ENCODE results near the gene SSX2. TPM values are rescaled to one million over a fixed set of nuclear protein-coding genes. Genes with fewer than 3 reads are reported as not detected.
"Not testable (repeated sequence)": the region's sequence is repeated elsewhere in the genome, so short reads cannot be mapped to it uniquely, and the experiment has no call there.

The SSX2 gene, protein sequence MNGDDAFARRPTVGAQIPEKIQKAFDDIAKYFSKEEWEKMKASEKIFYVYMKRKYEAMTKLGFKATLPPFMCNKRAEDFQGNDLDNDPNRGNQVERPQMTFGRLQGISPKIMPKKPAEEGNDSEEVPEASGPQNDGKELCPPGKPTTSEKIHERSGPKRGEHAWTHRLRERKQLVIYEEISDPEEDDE
- polyA plus RNA-seq (2012; rRNA removed), result 0.13 and 0.50 TPM in 2 replicates
- polyA plus RNA-seq (2012; cell fraction: cytosol; rRNA removed), result not detected in 2 replicates
- polyA plus RNA-seq (2012; cell fraction: nucleus; rRNA removed), result 0.07 and 0.50 TPM in 2 replicates

DNA sequence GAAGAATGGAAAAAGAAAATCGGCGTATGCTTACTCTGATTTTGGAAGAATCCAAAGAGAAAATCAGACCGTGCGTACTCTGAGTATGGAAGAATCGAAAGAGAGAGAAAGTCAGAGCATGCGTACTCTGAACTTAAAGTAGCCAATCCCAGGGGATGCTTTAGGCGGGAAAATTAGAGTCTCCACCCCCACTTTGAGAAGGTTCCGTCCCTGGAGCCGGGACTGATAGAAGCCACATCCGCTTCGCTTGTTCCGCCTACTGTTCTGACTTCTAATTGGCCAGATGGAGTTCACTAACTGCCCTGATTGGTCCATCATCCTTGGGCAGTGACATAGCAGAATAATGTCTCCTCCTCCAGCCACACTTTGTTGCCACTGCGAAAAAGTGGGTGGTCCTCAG lies at the start of gene SSX2:
TSS of gene SSX2 (minus strand) at position 101 of the 400 bp plus-strand sequence. CDS start 1,429 bp downstream, outside the sequence.
- H3K79me2 ChIP-seq (ENCODE audit: insufficient read depth); H3K9me2 ChIP-seq; H3K4me2 ChIP-seq; H3K27ac ChIP-seq (ENCODE audit: low read depth in 2 of 2, low read length in 1 of 2); CTCF ChIA-PET; H3K36me3 ChIP-seq (replicated peaks in 1 of 2; ENCODE audit: control insufficient read depth in 1 of 2, insufficient read depth in 2 of 2, low read length in 1 of 2); H4K20me1 ChIP-seq (ENCODE audit: insufficient read depth); H3K4me3 ChIP-seq (ENCODE audit: low read depth in 2 of 2, low read length in 1 of 2); DNase-seq; H2AFZ ChIP-seq (ENCODE audit: low read depth); H3F3A ChIP-seq (replicated peaks; ENCODE audit: insufficient read depth); POLR2A ChIA-PET; H3K9ac ChIP-seq; H3K9me3 ChIP-seq; H3K27me3 ChIP-seq (ENCODE audit: insufficient read depth); H3K4me1 ChIP-seq (ENCODE audit: control insufficient read depth in 1 of 2, insufficient read depth in 2 of 2, low read depth in 1 of 2, low read length in 1 of 2): not testable (repeated sequence)
- WGBS (ENCODE audit: low lambda C conversion rate), result no CpG with 5 or more reads among the region's 13 CpGs

DNA sequence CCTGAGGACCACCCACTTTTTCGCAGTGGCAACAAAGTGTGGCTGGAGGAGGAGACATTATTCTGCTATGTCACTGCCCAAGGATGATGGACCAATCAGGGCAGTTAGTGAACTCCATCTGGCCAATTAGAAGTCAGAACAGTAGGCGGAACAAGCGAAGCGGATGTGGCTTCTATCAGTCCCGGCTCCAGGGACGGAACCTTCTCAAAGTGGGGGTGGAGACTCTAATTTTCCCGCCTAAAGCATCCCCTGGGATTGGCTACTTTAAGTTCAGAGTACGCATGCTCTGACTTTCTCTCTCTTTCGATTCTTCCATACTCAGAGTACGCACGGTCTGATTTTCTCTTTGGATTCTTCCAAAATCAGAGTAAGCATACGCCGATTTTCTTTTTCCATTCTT lies 44.0 kb upstream of the SSX2 start, which contains the start of gene SSX2B:
TSS of gene SSX2B (plus strand) at position 301 of the 400 bp plus-strand sequence. CDS start 1,429 bp downstream, outside the sequence.
- H3K4me1 ChIP-seq (ENCODE audit: control insufficient read depth in 1 of 2, insufficient read depth in 2 of 2, low read depth in 1 of 2, low read length in 1 of 2); H3K4me2 ChIP-seq; H4K20me1 ChIP-seq (ENCODE audit: insufficient read depth); H3F3A ChIP-seq (replicated peaks; ENCODE audit: insufficient read depth); H3K9me3 ChIP-seq; CTCF ChIA-PET; H2AFZ ChIP-seq (ENCODE audit: low read depth); H3K27ac ChIP-seq (ENCODE audit: low read depth in 2 of 2, low read length in 1 of 2); DNase-seq; H3K9ac ChIP-seq; H3K79me2 ChIP-seq (ENCODE audit: insufficient read depth); H3K27me3 ChIP-seq (ENCODE audit: insufficient read depth); H3K9me2 ChIP-seq; H3K36me3 ChIP-seq (replicated peaks in 1 of 2; ENCODE audit: control insufficient read depth in 1 of 2, insufficient read depth in 2 of 2, low read length in 1 of 2); H3K4me3 ChIP-seq (ENCODE audit: low read depth in 2 of 2, low read length in 1 of 2); POLR2A ChIA-PET: not testable (repeated sequence)
- WGBS (ENCODE audit: low lambda C conversion rate), result no CpG with 5 or more reads among the region's 13 CpGs

DNA sequence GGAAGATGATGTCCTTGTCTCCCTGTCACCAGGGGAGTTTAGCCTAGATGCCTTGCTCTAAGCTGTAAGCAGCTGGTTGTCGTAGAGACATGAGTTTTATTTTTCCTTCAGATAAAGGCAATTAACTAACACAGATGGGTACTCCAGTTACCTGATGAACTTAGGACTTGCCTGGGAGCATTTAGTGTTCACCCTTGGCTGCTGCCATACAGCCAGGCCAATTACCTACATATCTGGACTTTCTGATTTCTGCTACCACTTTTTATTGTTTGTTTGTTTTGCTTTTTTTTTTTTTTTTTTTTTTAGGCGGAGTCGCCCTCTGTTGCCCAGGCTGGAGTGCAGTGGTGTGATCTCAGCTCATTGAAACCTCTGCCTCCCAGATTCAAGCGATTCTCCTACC lies 14.9 kb downstream of the SSX2 start:
- DNase-seq; H3K27ac ChIP-seq (ENCODE audit: low read depth in 2 of 2, low read length in 1 of 2); H3K4me2 ChIP-seq; H3K36me3 ChIP-seq (replicated peaks in 1 of 2; ENCODE audit: control insufficient read depth in 1 of 2, insufficient read depth in 2 of 2, low read length in 1 of 2); H2AFZ ChIP-seq (ENCODE audit: low read depth); H3K4me1 ChIP-seq (ENCODE audit: control insufficient read depth in 1 of 2, insufficient read depth in 2 of 2, low read depth in 1 of 2, low read length in 1 of 2); H3K79me2 ChIP-seq (ENCODE audit: insufficient read depth); H3K4me3 ChIP-seq (ENCODE audit: low read depth in 2 of 2, low read length in 1 of 2); H3K27me3 ChIP-seq (ENCODE audit: insufficient read depth); H4K20me1 ChIP-seq (ENCODE audit: insufficient read depth); CTCF ChIA-PET; H3K9me3 ChIP-seq; H3K9ac ChIP-seq; H3K9me2 ChIP-seq; POLR2A ChIA-PET; H3F3A ChIP-seq (replicated peaks; ENCODE audit: insufficient read depth): not testable (repeated sequence)
- 0% methylated on average over 1 of the region's 4 CpGs for WGBS (ENCODE audit: low lambda C conversion rate)

DNA sequence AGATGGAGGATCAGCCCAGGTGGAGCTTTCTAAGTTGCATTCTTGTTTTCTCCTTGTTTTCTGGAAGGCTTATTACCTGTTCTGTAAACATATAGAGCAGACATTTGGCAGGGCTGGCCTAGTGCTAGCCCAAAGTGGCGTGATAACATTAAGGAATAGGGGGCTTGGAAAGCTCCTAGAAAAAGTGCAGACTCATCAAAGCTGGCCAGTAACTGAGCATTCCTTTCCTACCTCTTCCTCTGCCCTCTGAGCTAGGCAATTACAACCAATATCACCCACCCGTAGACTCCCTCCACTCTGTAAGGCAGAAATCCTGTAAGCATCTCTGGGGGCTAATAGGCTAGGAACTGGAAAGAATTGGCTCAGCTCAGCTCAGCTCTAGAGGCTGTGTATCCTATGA lies 44.8 kb downstream of the SSX2 start:
- H4K20me1 ChIP-seq (ENCODE audit: insufficient read depth); H3K9me3 ChIP-seq; H3K27ac ChIP-seq (ENCODE audit: low read depth in 2 of 2, low read length in 1 of 2); H3K36me3 ChIP-seq (replicated peaks in 1 of 2; ENCODE audit: control insufficient read depth in 1 of 2, insufficient read depth in 2 of 2, low read length in 1 of 2); H3K9ac ChIP-seq; H3K4me2 ChIP-seq; H3F3A ChIP-seq (replicated peaks; ENCODE audit: insufficient read depth); H3K4me3 ChIP-seq (ENCODE audit: low read depth in 2 of 2, low read length in 1 of 2); H3K9me2 ChIP-seq; H3K79me2 ChIP-seq (ENCODE audit: insufficient read depth); CTCF ChIA-PET; DNase-seq; H3K4me1 ChIP-seq (ENCODE audit: control insufficient read depth in 1 of 2, insufficient read depth in 2 of 2, low read depth in 1 of 2, low read length in 1 of 2); H2AFZ ChIP-seq (ENCODE audit: low read depth); POLR2A ChIA-PET: not testable (repeated sequence)
- H3K27me3 ChIP-seq (ENCODE audit: insufficient read depth), result peaks cover 24% of the 10 kb centered on the region; the same call in 1 of the 2 replicates
- 5% methylated on average over 2 of the region's 2 CpGs for WGBS (ENCODE audit: low lambda C conversion rate)

DNA sequence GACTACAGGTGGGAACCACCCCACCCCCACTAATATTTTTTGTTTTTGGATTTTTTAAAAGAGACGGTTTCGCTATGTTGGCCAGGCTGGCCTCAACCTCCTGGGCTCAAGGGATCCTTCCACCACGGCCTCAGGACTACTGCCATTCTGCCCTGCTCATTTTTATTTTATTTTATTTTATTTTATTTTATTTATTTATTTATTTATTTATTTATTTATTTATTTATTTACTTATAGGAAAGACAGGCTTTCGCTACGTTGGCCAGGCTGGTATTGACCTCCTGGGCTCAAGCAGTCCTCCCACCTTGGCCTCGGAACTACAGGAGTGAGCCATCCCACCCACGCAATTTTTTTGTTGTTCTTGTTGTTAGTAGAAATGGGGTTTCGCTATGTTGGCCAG lies 51.5 kb downstream of the SSX2 start:
- H3K9me2 ChIP-seq; H3K36me3 ChIP-seq (replicated peaks in 1 of 2; ENCODE audit: control insufficient read depth in 1 of 2, insufficient read depth in 2 of 2, low read length in 1 of 2); H4K20me1 ChIP-seq (ENCODE audit: insufficient read depth); H3K27ac ChIP-seq (ENCODE audit: low read depth in 2 of 2, low read length in 1 of 2); H3K9ac ChIP-seq; H3K4me1 ChIP-seq (ENCODE audit: control insufficient read depth in 1 of 2, insufficient read depth in 2 of 2, low read depth in 1 of 2, low read length in 1 of 2); H3F3A ChIP-seq (replicated peaks; ENCODE audit: insufficient read depth); DNase-seq; CTCF ChIA-PET; POLR2A ChIA-PET; H3K79me2 ChIP-seq (ENCODE audit: insufficient read depth); H3K4me2 ChIP-seq; H3K4me3 ChIP-seq (ENCODE audit: low read depth in 2 of 2, low read length in 1 of 2); H3K9me3 ChIP-seq; H2AFZ ChIP-seq (ENCODE audit: low read depth): not testable (repeated sequence)
- WGBS (ENCODE audit: low lambda C conversion rate), result 17% methylated on average over 8 of the region's 8 CpGs
- peaks cover 23% of the 10 kb centered on the region; the same call in 1 of the 2 replicates for H3K27me3 ChIP-seq (ENCODE audit: insufficient read depth)

DNA sequence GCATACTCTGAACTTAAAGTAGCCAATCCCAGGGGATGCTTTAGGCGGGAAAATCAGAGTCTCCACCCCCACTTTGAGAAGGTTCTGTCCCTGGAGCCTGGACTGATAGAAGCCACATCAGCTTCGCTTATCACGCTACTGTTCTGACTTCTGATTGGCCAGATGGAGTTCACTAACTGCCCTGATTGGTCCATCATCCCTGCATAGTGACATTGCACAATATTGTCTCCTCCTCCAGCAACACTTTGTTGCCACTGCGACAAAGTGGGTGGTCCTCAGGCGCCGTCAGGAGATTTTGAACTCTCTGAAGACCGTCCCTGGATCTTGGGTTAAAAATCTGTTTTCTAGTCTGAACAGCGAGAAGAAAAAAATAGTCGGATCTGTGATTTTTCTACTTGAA lies 52.2 kb downstream of the SSX2 start, which contains the start of gene SSX7:
TSS of gene SSX7 (minus strand) at position 101 of the 400 bp plus-strand sequence. CDS start 1,428 bp downstream, outside the sequence.
- H3K4me1 ChIP-seq (ENCODE audit: control insufficient read depth in 1 of 2, insufficient read depth in 2 of 2, low read depth in 1 of 2, low read length in 1 of 2); H3F3A ChIP-seq (replicated peaks; ENCODE audit: insufficient read depth); H4K20me1 ChIP-seq (ENCODE audit: insufficient read depth); DNase-seq; H3K79me2 ChIP-seq (ENCODE audit: insufficient read depth); CTCF ChIA-PET; H3K4me2 ChIP-seq; H3K36me3 ChIP-seq (replicated peaks in 1 of 2; ENCODE audit: control insufficient read depth in 1 of 2, insufficient read depth in 2 of 2, low read length in 1 of 2); H3K9ac ChIP-seq; H3K9me2 ChIP-seq; H3K27ac ChIP-seq (ENCODE audit: low read depth in 2 of 2, low read length in 1 of 2); POLR2A ChIA-PET; H2AFZ ChIP-seq (ENCODE audit: low read depth); H3K9me3 ChIP-seq; H3K4me3 ChIP-seq (ENCODE audit: low read depth in 2 of 2, low read length in 1 of 2): not testable (repeated sequence)
- 15% methylated on average over 9 of the region's 9 CpGs for WGBS (ENCODE audit: low lambda C conversion rate)
- peaks cover 23% of the 10 kb centered on the region; the same call in 1 of the 2 replicates for H3K27me3 ChIP-seq (ENCODE audit: insufficient read depth)

Data from SK-N-SH (cell line).